COLO668 (cell line): ENCODE measurements around the gene SMARCD2.
"Not testable (repeated sequence)": the region's sequence is repeated elsewhere in the genome, so short reads cannot be mapped to it uniquely, and the experiment has no call there.

Experiments used
- DNase-seq: peaks from one replicate; lab custom pipeline; 2025; ENCODE audit not compliant: unreplicated experiment; lab: John Stamatoyannopoulos, UW

The SMARCD2 gene

GRCh38 chr17:63816123-63816522 is 26.4 kb downstream of the SMARCD2 start:
- DNase-seq = no peak

- no peak for DNase-seq
Observed at GRCh38 chr17:63809970-63810369, 32.5 kb downstream of the SMARCD2 start.

- DNase-seq = no peak
Observed at GRCh38 chr17:63805591-63805990, 36.9 kb downstream of the SMARCD2 start.

- DNase-seq = no peak
Observed at GRCh38 chr17:63804328-63804727, 38.2 kb downstream of the SMARCD2 start.

GRCh38 chr17:63800783-63801182 is 41.7 kb downstream of the SMARCD2 start:
- no peak for DNase-seq

GRCh38 chr17:63798572-63799106 is 43.8 kb downstream of the SMARCD2 start:
- no peak for DNase-seq

GRCh38 chr17:63796375-63796774 is 46.1 kb downstream of the SMARCD2 start:
- DNase-seq = not testable (repeated sequence)

- no peak for DNase-seq
Observed at GRCh38 chr17:63792055-63792729, 50.3 kb downstream of the SMARCD2 start.

GRCh38 chr17:63790057-63790456 is 52.4 kb downstream of the SMARCD2 start:
- DNase-seq = no peak

- no peak for DNase-seq
Observed at GRCh38 chr17:63786971-63787711, 55.3 kb downstream of the SMARCD2 start.

- no peak for DNase-seq
Observed at GRCh38 chr17:63786117-63786516, 56.4 kb downstream of the SMARCD2 start.

GRCh38 chr17:63785556-63785955 is 56.9 kb downstream of the SMARCD2 start:
- DNase-seq = no peak

- no peak for DNase-seq
Observed at GRCh38 chr17:63783522-63783921, 59.0 kb downstream of the SMARCD2 start.
